Right lobe of liver (tissue), 6 donors: ENCODE data around the gene SLC2A6. TPM values are rescaled to one million over a fixed set of nuclear protein-coding genes. Genes with fewer than 3 reads are reported as not detected.

ENCODE experiments used
- ATAC-seq, 4 donors: fragments of 200-7000 bp; cut with Tn5 transposase; one replicate each; pipeline ENCODE4 v1.9.1; 2020; ENCODE audit warnings: mild to moderate bottlenecking in 4 of 4, moderate library complexity in 4 of 4
- DNase-seq, 3 donors: peaks; one replicate each; pipeline ENCODE4 v3.0.0-alpha.2; 2020
- H3K27ac ChIP-seq, 3 donors: fragments of 200-600 bp; one replicate each; pipeline ENCODE4 v1.8.0; 2022
- H3K27me3 ChIP-seq, 2 donors: fragments of 200-600 bp; one replicate each; pipeline ENCODE4 v1.8.0; 2022
- H3K36me3 ChIP-seq, 4 donors: fragments of 200-600 bp; sonication (generic) in 1 of 4; one replicate each; pipeline versions ENCODE4 v1.5.1 to v1.8.0; 2017 to 2022; ENCODE audit warnings: control low read depth in 1 of 4
- H3K4me1 ChIP-seq, 4 donors: fragments of 200-600 bp; sonication (generic) in 1 of 4; one replicate each; pipeline versions ENCODE4 v1.5.1 to v1.8.0; 2017 to 2022; ENCODE audit warnings: control low read depth in 1 of 4
- H3K4me3 ChIP-seq, 3 donors: fragments of 200-600 bp; one replicate each; pipeline ENCODE4 v1.8.0; 2022
- H3K9me3 ChIP-seq, 4 donors: fragments of 200-600 bp; sonication (generic) in 1 of 4; one replicate each; pipeline versions ENCODE4 v1.5.1 to v1.8.0; 2017 to 2022; ENCODE audit warnings: control low read depth in 1 of 4
- CTCF ChIP-seq, 4 donors: fragments of 200-600 bp in 3 of 4; fragments of 450-650 bp in 1 of 4; IDR thresholded peaks; one replicate each; pipeline versions ENCODE4 v1.5.1 to v1.8.0; 2016 to 2022; ENCODE audit warnings: antibody characterized with exemption in 4 of 4, mild to moderate bottlenecking in 2 of 4
- POLR2A ChIP-seq: fragments of 450-650 bp; IDR thresholded peaks from one replicate; pipeline ENCODE4 v1.6.1; 2017; ENCODE audit warnings: antibody characterized with exemption, mild to moderate bottlenecking
- WGBS: methylation state at CpG from one replicate; pipeline ENCODE4 v1.1.6; 2018; ENCODE audit warnings: low coverage, low lambda C conversion rate; ENCODE audit not compliant: insufficient coverage; ENCODE audit errors: missing lambda C conversion rate; 5-methylcytosine and 5-hydroxymethylcytosine counted together
- intact Hi-C, 2 donors: fragments of 100-400 bp; cut with DNase I; formaldehyde crosslinking; loops; one replicate each; pipeline versions ENCODE4 v1.11.2 to v1.14.1; 2022
- total RNA-seq, 6 experiments: library from RNA; depleted of rRNA in 2 of 6; stranded (reverse); fragments of >200 nt in 2 of 6; fragmentation: NEBNext Ultra II Directional in 3 of 6; extraction: Animal tissue kit (Norgen Biotek cat#: 25700) in 3 of 6; gene quantifications; one replicate each; pipeline versions ENCODE4 v1.1.0 to v1.2.4, GENCODE V29; 2016 to 2023
- donor health status: DM: no; HTN: yes; CAD: no.
- donor health status: DM: no; HTN: no; CAD: no.
- donor health status: DM: no; HTN: no; CAD: no.
- donor health status: DM: no; HTN: yes; CAD: no.
- donor health status: DM: no; HTN: yes; CAD: no.

The SLC2A6 gene
- total RNA-seq, 6 experiments from 2014 or later, result 0.88 to 6.8 (median 2.8) TPM

- no peak overlapping the region for H3K4me3 ChIP-seq
- no peaks in the 10 kb centered on the region for H3K27me3 ChIP-seq
- ATAC-seq (peak; percentile 11 to 70 (median 40)), DNase-seq (peak in 1 of 3 donors; percentile 11)
- H3K9me3 ChIP-seq, result peaks cover 0 to 8% (median 0%) of the 10 kb centered on the region in 4 donors
- 48% methylated on average over 5 of the region's 19 CpGs for WGBS
- intact Hi-C loops, result no loop called here
- H3K36me3 ChIP-seq, result no peaks in the 10 kb centered on the region
- TF ChIP-seq POLR2A (no peak), CTCF (IDR thresholded peaks at IDR 0.05) (peak in 1 of 4 donors; percentile 15)
- peaks cover 0 to 8% (median 0%) of the 10 kb centered on the region in 4 donors for H3K4me1 ChIP-seq
- H3K27ac ChIP-seq, result no peak overlapping the region
Observed at GRCh38 chr9:133499132-133499891, 20.4 kb upstream of the SLC2A6 start.

DNA sequence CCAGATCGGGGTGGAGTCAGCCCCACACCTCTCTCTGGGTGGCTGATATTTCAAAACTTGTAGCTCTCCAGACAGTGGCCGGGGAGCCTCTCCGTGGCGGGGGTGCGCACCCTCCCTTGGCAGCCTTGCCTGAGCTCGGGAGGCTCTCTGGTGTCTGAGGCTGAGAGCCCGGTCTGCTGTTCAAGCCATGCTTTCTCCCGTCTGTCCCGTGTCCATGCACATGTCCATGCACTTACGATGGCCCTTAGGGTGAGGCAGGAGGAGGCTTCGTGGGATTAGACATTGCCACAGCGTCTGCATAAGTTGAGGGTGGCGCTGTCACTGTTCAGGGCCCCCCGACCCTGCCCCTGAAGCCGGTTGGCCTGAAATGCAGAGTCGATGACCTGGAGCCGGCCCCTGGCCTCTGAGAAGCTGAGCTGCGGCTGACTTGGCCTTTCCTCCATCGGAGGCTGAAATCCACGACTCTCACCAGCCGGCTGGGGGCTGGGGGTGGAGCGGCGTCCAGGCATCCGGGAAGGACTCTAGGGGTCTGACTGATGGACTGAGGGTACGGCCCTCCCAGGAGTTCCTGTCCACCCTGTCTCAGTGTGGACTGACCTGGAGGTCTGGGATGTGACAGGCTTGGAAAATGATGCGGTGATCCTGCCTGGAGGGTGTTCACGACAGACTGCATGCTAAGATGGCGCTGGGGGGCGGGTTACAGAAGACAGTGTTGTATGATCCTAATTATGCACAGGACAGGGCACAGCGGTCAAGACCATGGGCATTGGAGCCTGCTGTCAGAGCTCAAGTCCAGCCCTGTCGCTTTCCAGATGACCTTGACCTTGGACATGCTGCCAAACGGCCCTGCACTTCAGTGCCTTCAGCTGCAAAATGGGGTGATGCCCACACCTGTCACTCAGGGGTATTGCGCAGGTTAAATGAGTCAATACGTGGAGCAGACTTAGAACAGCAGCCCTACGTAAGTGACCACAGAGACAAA, 18.3 kb upstream of the SLC2A6 start:
- Histone ChIP-seq H3K27me3 (no peaks in the 10 kb centered on the region), H3K4me3 (no peak overlapping the region), H3K4me1 (peaks cover 0 to 8% (median 0%) of the 10 kb centered on the region in 4 donors), H3K9me3 (peaks cover 0 to 3% (median 0%) of the 10 kb centered on the region in 4 donors), H3K27ac (no peak overlapping the region), H3K36me3 (no peaks in the 10 kb centered on the region)
- DNase-seq (peak in 1 of 3 donors; percentile 18), ATAC-seq (no peak)
- TF ChIP-seq POLR2A, result no peak
- TF ChIP-seq CTCF (IDR thresholded peaks at IDR 0.05), result no peak
- 50% methylated on average over 8 of the region's 35 CpGs for WGBS
- intact Hi-C loops, result no loop called here

GRCh38 chr9:133495327-133496293, 16.7 kb upstream of the SLC2A6 start:
- no peak overlapping the region for H3K27ac ChIP-seq
- H3K27me3 ChIP-seq, result no peaks in the 10 kb centered on the region
- ATAC-seq (no peak), DNase-seq (no peak)
- TF ChIP-seq POLR2A, result no peak
- no peak for TF ChIP-seq CTCF (IDR thresholded peaks at IDR 0.05)
- intact Hi-C loops, result no loop called here
- H3K36me3 ChIP-seq, result no peaks in the 10 kb centered on the region
- no peaks in the 10 kb centered on the region for H3K9me3 ChIP-seq
- H3K4me1 ChIP-seq, result peaks cover 0 to 8% (median 0%) of the 10 kb centered on the region in 4 donors
- H3K4me3 ChIP-seq, result no peak overlapping the region
- WGBS, result 88% methylated on average over 17 of the region's 24 CpGs
